Measurements from ENCODE around the gene CFAP299.

Gene CFAP299

GRCh38 chr4:80365928-80366327 is 30.4 kb downstream of the CFAP299 start:
- DNase-seq (ENCODE audit: low read depth), result peak; percentile 84
- H3K4me3 ChIP-seq (ENCODE audit: low read depth, low read length), result no peak overlapping the region
- peak; percentile 83 for TF ChIP-seq CTCF (IDR thresholded peaks at IDR 0.05; ENCODE audit: control insufficient read depth, extremely low read depth, insufficient read depth)

GRCh38 chr4:80367737-80368136 is 32.2 kb downstream of the CFAP299 start:
- H3K4me3 ChIP-seq (ENCODE audit: low read depth, low read length), result no peak overlapping the region
- no peak for TF ChIP-seq CTCF (IDR thresholded peaks at IDR 0.05; ENCODE audit: control insufficient read depth, extremely low read depth, insufficient read depth)
- DNase-seq (ENCODE audit: low read depth), result no peak

GRCh38 chr4:80370635-80371034 is 35.1 kb downstream of the CFAP299 start:
- no peak overlapping the region for H3K4me3 ChIP-seq (ENCODE audit: low read depth, low read length)
- DNase-seq (ENCODE audit: low read depth), result no peak
- TF ChIP-seq CTCF (IDR thresholded peaks at IDR 0.05; ENCODE audit: control insufficient read depth, extremely low read depth, insufficient read depth), result no peak

- no peak for TF ChIP-seq CTCF (IDR thresholded peaks at IDR 0.05; ENCODE audit: control insufficient read depth, extremely low read depth, insufficient read depth)
Measured at GRCh38 chr4:80371046-80371445, 35.5 kb downstream of the CFAP299 start.

GRCh38 chr4:80374180-80374579 is 38.6 kb downstream of the CFAP299 start:
- H3K4me3 ChIP-seq (ENCODE audit: low read depth, low read length), result no peak overlapping the region
- no peak for TF ChIP-seq CTCF (IDR thresholded peaks at IDR 0.05; ENCODE audit: control insufficient read depth, extremely low read depth, insufficient read depth)
- no peak for DNase-seq (ENCODE audit: low read depth)

More at GRCh38 chr4:80371046-80371445, 35.5 kb downstream of the CFAP299 start:
- H3K4me3 ChIP-seq (ENCODE audit: low read depth, low read length), result no peak overlapping the region
- no peak for DNase-seq (ENCODE audit: low read depth)

GRCh38 chr4:80382090-80382832 is 46.7 kb downstream of the CFAP299 start:
- TF ChIP-seq CTCF (IDR thresholded peaks at IDR 0.05; ENCODE audit: control insufficient read depth, extremely low read depth, insufficient read depth), result no peak
- no peak overlapping the region for H3K4me3 ChIP-seq (ENCODE audit: low read depth, low read length)
- no peak for DNase-seq (ENCODE audit: low read depth)
